Tibial nerve (tissue), 4 donors: ENCODE measurements around the gene TMC6. TPM values are rescaled to one million over a fixed set of nuclear protein-coding genes. Genes with fewer than 3 reads are reported as not detected.
A peak's percentile ranks its signal among the peaks of the same experiment; 100 is the strongest.

Experiments used
- DNase-seq, 2 donors: peaks; one replicate each; pipeline ENCODE4 v3.0.0-alpha.2; 2019; ENCODE audit warnings: low spot score in 2 of 2
- H3K27ac ChIP-seq, 4 donors: fragments of 200-600 bp; sonication (generic) in 3 of 4; one replicate each; pipeline ENCODE4 v1.5.1; 2017 to 2019; ENCODE audit warnings: mild to moderate bottlenecking in 1 of 4
- H3K27me3 ChIP-seq, 2 donors: fragments of 200-600 bp; sonication (generic) in 1 of 2; one replicate each; pipeline versions ENCODE4 v1.5.1 to v1.6.0; 2017 to 2019
- H3K36me3 ChIP-seq, 3 donors: fragments of 200-600 bp; sonication (generic); one replicate each; pipeline ENCODE4 v1.5.1; 2018 to 2019
- H3K4me1 ChIP-seq, 4 donors: fragments of 200-600 bp; sonication (generic) in 3 of 4; one replicate each; pipeline ENCODE4 v1.5.1; 2017 to 2019
- H3K4me3 ChIP-seq, 4 donors: fragments of 200-600 bp; sonication (generic) in 3 of 4; one replicate each; pipeline ENCODE4 v1.5.1; 2017 to 2019; ENCODE audit warnings: mild to moderate bottlenecking in 1 of 4, moderate library complexity in 1 of 4
- H3K9me3 ChIP-seq, 4 donors: fragments of 200-600 bp; sonication (generic) in 3 of 4; one replicate each; pipeline ENCODE4 v1.5.1; 2017 to 2019
- CTCF ChIP-seq, 5 experiments: fragments of 200-600 bp in 3 of 5; fragments of 450-650 bp in 2 of 5; sonication (generic) in 3 of 5; IDR thresholded peaks; one replicate each; pipeline ENCODE4 v1.5.1; 2016 to 2019; ENCODE audit warnings: antibody characterized with exemption in 5 of 5, mild to moderate bottlenecking in 3 of 5, moderate library complexity in 2 of 5
- EP300 ChIP-seq, 2 donors: sonication (generic); formaldehyde crosslinking; IDR thresholded peaks; one replicate each; pipeline ENCODE4 v1.6.1; 2017; ENCODE audit warnings: antibody characterized with exemption in 2 of 2, mild to moderate bottlenecking in 1 of 2
- POLR2A ChIP-seq, 2 donors: fragments of 450-650 bp; IDR thresholded peaks; one replicate each; pipeline ENCODE4 v1.6.1; 2017; ENCODE audit warnings: antibody characterized with exemption in 2 of 2, mild to moderate bottlenecking in 2 of 2, moderate library complexity in 2 of 2
- WGBS, 2 donors: methylation state at CpG; one replicate each; pipeline ENCODE4 v1.1.5; 2018; 5-methylcytosine and 5-hydroxymethylcytosine counted together
- total RNA-seq, 4 donors: library from RNA; depleted of rRNA; stranded (reverse); fragments of >200 nt; gene quantifications; one replicate each; pipeline ENCODE4 v1.1.0, GENCODE V29; 2016

The TMC6 gene
- total RNA-seq, 4 donors from 2014 or later, result 43.3 to 94.5 (median 52.2) TPM

- no peak for DNase-seq
- 91 to 92% methylated on average over 9 of the region's 9 CpGs for WGBS, 2 donors
- Histone ChIP-seq H3K27ac (no peak overlapping the region), H3K9me3 (no peaks in the 10 kb centered on the region), H3K27me3 (no peaks in the 10 kb centered on the region), H3K4me3 (no peak overlapping the region), H3K4me1 (peaks cover 0 to 28% (median 23%) of the 10 kb centered on the region in 4 donors), H3K36me3 (no peaks in the 10 kb centered on the region)
- TF ChIP-seq POLR2A (IDR thresholded peaks at IDR 0.05), result no peak
- TF ChIP-seq EP300 (IDR thresholded peaks at IDR 0.05), result no peak
- no peak for TF ChIP-seq CTCF (IDR thresholded peaks at IDR 0.05)
These were observed 7.4 kb upstream of the TMC6 start for GRCh38 chr17:78135858-78136500.

- Histone ChIP-seq H3K36me3 (no peaks in the 10 kb centered on the region), H3K4me1 (peaks cover 0 to 30% (median 21%) of the 10 kb centered on the region in 4 donors), H3K4me3 (no peak overlapping the region), H3K9me3 (no peaks in the 10 kb centered on the region), H3K27ac (no peak overlapping the region), H3K27me3 (no peaks in the 10 kb centered on the region)
- WGBS, 2 donors, result 77 to 83% methylated on average over 9 of the region's 9 CpGs
- no peak for DNase-seq
- no peak for TF ChIP-seq EP300 (IDR thresholded peaks at IDR 0.05)
- TF ChIP-seq CTCF (IDR thresholded peaks at IDR 0.05), result no peak
- TF ChIP-seq POLR2A (IDR thresholded peaks at IDR 0.05), result no peak
These were observed 6.4 kb upstream of the TMC6 start for GRCh38 chr17:78134899-78135385.

GRCh38 chr17:78133971-78134898, 5.7 kb upstream of the TMC6 start:
- no peak for TF ChIP-seq EP300 (IDR thresholded peaks at IDR 0.05)
- TF ChIP-seq CTCF (IDR thresholded peaks at IDR 0.05), result peak; percentile 24 to 57 (median 39)
- no peak for TF ChIP-seq POLR2A (IDR thresholded peaks at IDR 0.05)
- Histone ChIP-seq H3K36me3 (no peaks in the 10 kb centered on the region), H3K27me3 (no peaks in the 10 kb centered on the region), H3K27ac (no peak overlapping the region), H3K9me3 (no peaks in the 10 kb centered on the region), H3K4me1 (peaks cover 0 to 37% (median 24%) of the 10 kb centered on the region in 4 donors), H3K4me3 (no peak overlapping the region)
- 61 to 68% methylated on average over 34 of the region's 39 CpGs for WGBS, 2 donors
- DNase-seq, result peak in 1 of 2 donors; percentile 43

GRCh38 chr17:78133179-78133951, 4.8 kb upstream of the TMC6 start:
- WGBS, 2 donors, result 92% methylated on average over 24 to 25 of the region's 30 CpGs
- no peaks in the 10 kb centered on the region for H3K36me3 ChIP-seq
- H3K27me3 ChIP-seq, result no peaks in the 10 kb centered on the region
- peaks cover 0 to 46% (median 30%) of the 10 kb centered on the region in 4 donors for H3K4me1 ChIP-seq
- TF ChIP-seq EP300 (IDR thresholded peaks at IDR 0.05), result no peak
- TF ChIP-seq CTCF (IDR thresholded peaks at IDR 0.05), result no peak
- no peak for DNase-seq
- H3K9me3 ChIP-seq, result no peaks in the 10 kb centered on the region
- H3K4me3 ChIP-seq, result no peak overlapping the region
- H3K27ac ChIP-seq, result peak overlapping the region in 1 of 4 donors; percentile 78
